Suprapubic skin (tissue), 4 donors: ENCODE data around the gene NRTN.

Experiments used
- CTCF ChIP-seq, 2 donors: fragments of 200-600 bp in 1 of 2; fragments of 450-650 bp in 1 of 2; sonication (generic) in 1 of 2; IDR thresholded peaks; one replicate each; pipeline ENCODE4 v1.5.1; 2016 to 2019; ENCODE audit warnings: antibody characterized with exemption in 2 of 2, mild to moderate bottlenecking in 1 of 2, moderate library complexity in 1 of 2
- EP300 ChIP-seq: sonication (generic); formaldehyde crosslinking; IDR thresholded peaks from one replicate; pipeline ENCODE4 v1.6.1; 2017; ENCODE audit warnings: antibody characterized with exemption
- POLR2A ChIP-seq, 2 donors: fragments of 450-650 bp; IDR thresholded peaks; one replicate each; pipeline ENCODE4 v1.6.1; 2017; ENCODE audit warnings: antibody characterized with exemption in 2 of 2, mild to moderate bottlenecking in 2 of 2, moderate library complexity in 2 of 2
- POLR2AphosphoS5 ChIP-seq, 3 donors: sonication (generic); formaldehyde crosslinking; IDR thresholded peaks; one replicate each; pipeline ENCODE4 v1.6.1; 2017; ENCODE audit warnings: antibody characterized with exemption in 3 of 3

GRCh38 chr19:5821521-5822180 is 16.8 kb downstream of the NRTN start:
- TF ChIP-seq POLR2A (IDR thresholded peaks at IDR 0.05) (no peak), POLR2AphosphoS5 (IDR thresholded peaks at IDR 0.05) (no peak), CTCF (IDR thresholded peaks at IDR 0.05) (no peak), EP300 (no peak)
